Measurements from ENCODE around the gene SIK3.
"Not testable (repeated sequence)": the region's sequence is repeated elsewhere in the genome, so short reads cannot be mapped to it uniquely, and the experiment has no call there.

SIK3 gene

GRCh38 chr11:117076941-117077691 lies 21.1 kb downstream of the SIK3 start:
- DNase-seq (ENCODE audit: low spot score) = no peak

GRCh38 chr11:117075186-117075585 lies 23.0 kb downstream of the SIK3 start:
- no peak for DNase-seq (ENCODE audit: low spot score)

- DNase-seq (ENCODE audit: low spot score) = no peak
Measured at GRCh38 chr11:117074119-117074518, 24.1 kb downstream of the SIK3 start.

GRCh38 chr11:117073539-117073938 lies 24.7 kb downstream of the SIK3 start:
- DNase-seq (ENCODE audit: low spot score) = peak; percentile 61

GRCh38 chr11:117072517-117073461 lies 25.4 kb downstream of the SIK3 start:
- DNase-seq (ENCODE audit: low spot score) = peak; percentile 85

- no peak for DNase-seq (ENCODE audit: low spot score)
Measured at GRCh38 chr11:117071344-117071787, 26.9 kb downstream of the SIK3 start.

GRCh38 chr11:117070016-117070415 lies 28.2 kb downstream of the SIK3 start:
- no peak for DNase-seq (ENCODE audit: low spot score)

- no peak for DNase-seq (ENCODE audit: low spot score)
Measured at GRCh38 chr11:117068303-117068860, 29.8 kb downstream of the SIK3 start.

GRCh38 chr11:117066959-117067358 lies 31.3 kb downstream of the SIK3 start:
- DNase-seq (ENCODE audit: low spot score) = no peak

GRCh38 chr11:117064275-117064674 lies 34.0 kb downstream of the SIK3 start:
- peak; percentile 39 for DNase-seq (ENCODE audit: low spot score)

- peak; percentile 63 for DNase-seq (ENCODE audit: low spot score)
Measured at GRCh38 chr11:117062498-117062897, 35.7 kb downstream of the SIK3 start.

GRCh38 chr11:117061256-117061655 lies 37.0 kb downstream of the SIK3 start:
- no peak for DNase-seq (ENCODE audit: low spot score)

- DNase-seq (ENCODE audit: low spot score) = no peak
Measured at GRCh38 chr11:117059611-117060148, 38.5 kb downstream of the SIK3 start.

GRCh38 chr11:117058761-117059261 lies 39.4 kb downstream of the SIK3 start:
- no peak for DNase-seq (ENCODE audit: low spot score)

GRCh38 chr11:117057727-117058126 lies 40.5 kb downstream of the SIK3 start:
- DNase-seq (ENCODE audit: low spot score) = no peak

- no peak for DNase-seq (ENCODE audit: low spot score)
Measured at GRCh38 chr11:117057317-117057716, 40.9 kb downstream of the SIK3 start.

- DNase-seq (ENCODE audit: low spot score) = no peak
Measured at GRCh38 chr11:117055469-117055868, 42.8 kb downstream of the SIK3 start.

GRCh38 chr11:117054382-117054781 lies 43.8 kb downstream of the SIK3 start:
- DNase-seq (ENCODE audit: low spot score) = no peak

GRCh38 chr11:117052196-117053149 lies 45.8 kb downstream of the SIK3 start:
- no peak for DNase-seq (ENCODE audit: low spot score)

- not testable (repeated sequence) for DNase-seq (ENCODE audit: low spot score)
Measured at GRCh38 chr11:117050121-117050520, 48.1 kb downstream of the SIK3 start.

- not testable (repeated sequence) for DNase-seq (ENCODE audit: low spot score)
Measured at GRCh38 chr11:117046627-117047026, 51.6 kb downstream of the SIK3 start.
